ENCODE data around the gene PDILT.
"Not testable (repeated sequence)": the region's sequence is repeated elsewhere in the genome, so short reads cannot be mapped to it uniquely, and the experiment has no call there.

PDILT gene

GRCh38 chr16:20314575-20314974 lies 90.0 kb downstream of the PDILT start:
- no peak overlapping the region for H3K4me3 ChIP-seq (replicated peaks; ENCODE audit: low read depth, low read length)
- no peak for DNase-seq (ENCODE audit: low read depth)
- no peak for TF ChIP-seq CTCF (IDR thresholded peaks at IDR 0.05; ENCODE audit: low read length, missing control alignments)

- TF ChIP-seq CTCF (IDR thresholded peaks at IDR 0.05; ENCODE audit: low read length, missing control alignments): no peak
- no peak overlapping the region for H3K4me3 ChIP-seq (replicated peaks; ENCODE audit: low read depth, low read length)
- no peak for DNase-seq (ENCODE audit: low read depth)
Measured at GRCh38 chr16:20313741-20314140, 90.8 kb downstream of the PDILT start.

GRCh38 chr16:20312536-20313095 lies 91.9 kb downstream of the PDILT start:
- DNase-seq (ENCODE audit: low read depth): not testable (repeated sequence)

GRCh38 chr16:20311548-20311947 lies 93.0 kb downstream of the PDILT start:
- no peak for DNase-seq (ENCODE audit: low read depth)
- no peak overlapping the region for H3K4me3 ChIP-seq (replicated peaks; ENCODE audit: low read depth, low read length)
- TF ChIP-seq CTCF (IDR thresholded peaks at IDR 0.05; ENCODE audit: low read length, missing control alignments): no peak

More at GRCh38 chr16:20312536-20313095, 91.9 kb downstream of the PDILT start:
- not testable (repeated sequence) for H3K4me3 ChIP-seq (replicated peaks; ENCODE audit: low read depth, low read length)

- TF ChIP-seq CTCF (IDR thresholded peaks at IDR 0.05; ENCODE audit: low read length, missing control alignments): no peak
- no peak overlapping the region for H3K4me3 ChIP-seq (replicated peaks; ENCODE audit: low read depth, low read length)
- DNase-seq (ENCODE audit: low read depth): no peak
Measured at GRCh38 chr16:20310421-20311395, 93.8 kb downstream of the PDILT start.

GRCh38 chr16:20309786-20310185 lies 94.8 kb downstream of the PDILT start:
- TF ChIP-seq CTCF (IDR thresholded peaks at IDR 0.05; ENCODE audit: low read length, missing control alignments): no peak
- H3K4me3 ChIP-seq (replicated peaks; ENCODE audit: low read depth, low read length): no peak overlapping the region
- no peak for DNase-seq (ENCODE audit: low read depth)

All from fibroblast of pulmonary artery (primary cell).